Measurements from ENCODE around the gene CLDN8.

The CLDN8 gene

DNA sequence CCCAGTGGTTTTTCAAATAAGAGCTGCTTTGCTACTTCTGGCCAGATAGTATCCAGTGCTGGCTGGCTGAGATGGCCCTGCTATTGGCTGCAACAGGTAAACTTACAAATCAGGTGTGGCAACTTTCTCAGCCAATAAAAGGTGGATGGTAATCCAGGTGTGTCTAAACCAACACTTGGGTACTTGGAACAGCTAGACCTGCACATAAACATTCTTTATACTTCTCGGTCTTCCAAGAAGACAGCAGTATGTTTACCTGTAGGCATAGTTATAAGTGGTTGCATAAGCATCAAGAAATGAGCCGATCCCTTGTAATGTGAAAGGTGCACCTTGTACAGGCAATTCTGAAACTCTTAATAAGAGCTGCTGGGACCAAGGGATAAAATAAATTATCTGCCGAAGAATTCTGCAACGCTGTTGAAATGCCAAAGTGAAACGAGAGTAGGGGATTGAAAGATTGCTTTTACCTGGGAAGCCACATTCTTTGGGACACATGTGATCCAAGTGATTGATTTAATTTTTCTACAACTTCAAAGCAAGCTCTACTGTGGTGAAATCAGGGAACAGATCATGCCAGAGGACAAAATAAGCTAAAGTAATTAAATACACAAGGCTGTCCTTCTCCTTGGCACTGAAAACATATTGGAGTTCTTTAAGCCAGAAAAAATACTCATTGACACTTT, at the start of gene CLDN8:
Gene CLDN8, minus strand, starts transcription at position 57 of the 683 bp plus-strand sequence. CDS start 172 bp downstream, outside the sequence.
- no peak within 1 kb of the TSS for H3K27ac Mint-ChIP-seq
- H3K9me3 Mint-ChIP-seq, result no peaks in the 10 kb centered on the region
- no peaks in the 10 kb centered on the region for H3K36me3 Mint-ChIP-seq (ENCODE audit: low read depth)
- no peaks in the 10 kb centered on the region for H3K4me1 Mint-ChIP-seq (ENCODE audit: low read depth)
- DNase-seq, result no peak
- no peak within 1 kb of the TSS for H3K4me3 Mint-ChIP-seq
- no peaks in the 10 kb centered on the region for H3K27me3 Mint-ChIP-seq

DNA sequence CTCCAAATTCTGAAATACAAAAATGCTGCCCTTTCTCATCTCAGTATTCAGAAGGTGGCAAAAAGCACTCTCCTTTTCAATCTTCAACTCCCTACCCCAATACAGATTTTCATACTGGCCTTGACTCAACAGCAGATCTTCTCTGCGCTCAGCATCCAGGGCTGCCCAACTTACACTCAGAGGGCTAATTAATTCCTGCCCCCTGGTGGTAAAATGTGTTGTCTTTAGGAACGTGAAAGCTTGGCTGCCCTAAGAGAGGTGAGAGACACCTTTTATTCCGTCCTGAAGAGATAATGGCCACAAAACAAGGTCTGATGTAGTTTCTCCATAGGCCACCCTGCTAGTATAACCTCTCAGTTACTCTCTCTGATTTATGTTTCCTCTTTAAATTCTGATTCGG, 41.9 kb upstream of the CLDN8 start:
- Mint-ChIP-seq H3K27me3 (no peaks in the 10 kb centered on the region), H3K27ac (no peak overlapping the region), H3K36me3 (ENCODE audit: low read depth) (no peaks in the 10 kb centered on the region), H3K9me3 (no peaks in the 10 kb centered on the region), H3K4me3 (no peak overlapping the region), H3K4me1 (ENCODE audit: low read depth) (no peaks in the 10 kb centered on the region)
- DNase-seq, result no peak

DNA sequence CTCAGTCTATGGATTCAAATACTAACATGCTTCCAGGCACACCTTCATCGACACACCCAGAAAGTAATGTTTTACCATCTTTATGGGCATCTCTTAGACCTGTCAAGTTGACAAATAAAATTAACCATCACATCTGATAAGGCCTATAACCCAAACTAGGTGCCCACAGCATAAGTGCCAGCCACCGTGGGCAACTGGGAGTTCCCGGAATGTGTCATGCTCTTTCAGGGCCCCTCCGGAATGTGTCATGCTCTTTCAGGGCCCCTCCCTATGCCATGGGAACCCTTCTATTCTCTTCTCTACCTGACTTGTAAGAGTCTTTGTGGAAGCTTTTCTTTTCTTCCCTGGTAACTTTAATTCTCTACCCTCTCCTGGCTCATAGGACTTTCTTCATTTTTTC, 40.2 kb upstream of the CLDN8 start:
- Mint-ChIP-seq H3K27me3 (no peaks in the 10 kb centered on the region), H3K36me3 (ENCODE audit: low read depth) (no peaks in the 10 kb centered on the region), H3K4me3 (no peak overlapping the region), H3K9me3 (peaks cover 2% of the 10 kb centered on the region), H3K27ac (no peak overlapping the region), H3K4me1 (ENCODE audit: low read depth) (no peaks in the 10 kb centered on the region)
- no peak for DNase-seq

DNA sequence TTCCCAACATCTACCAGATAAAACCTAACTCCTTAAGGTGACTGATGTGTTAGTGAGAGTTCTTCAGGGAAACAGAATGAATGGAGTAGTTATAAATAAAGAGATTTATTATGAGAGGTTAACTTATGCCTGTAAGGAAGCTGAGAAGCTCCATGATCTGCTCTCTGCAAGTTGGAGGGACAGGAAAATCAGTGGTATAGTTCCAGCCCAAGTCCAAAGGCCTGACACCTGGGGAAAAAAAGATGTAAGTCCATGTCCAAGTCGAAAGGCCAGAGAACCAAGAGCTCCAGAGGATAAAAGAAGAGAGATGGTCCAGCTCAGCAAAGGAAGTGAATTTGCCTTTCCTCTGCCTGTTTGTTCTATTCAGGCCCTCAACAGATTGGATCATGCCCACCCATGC, 39.8 kb upstream of the CLDN8 start:
- no peak for DNase-seq
- H3K9me3 Mint-ChIP-seq, result peaks cover 2% of the 10 kb centered on the region
- H3K27me3 Mint-ChIP-seq, result no peaks in the 10 kb centered on the region
- no peak overlapping the region for H3K27ac Mint-ChIP-seq
- no peaks in the 10 kb centered on the region for H3K4me1 Mint-ChIP-seq (ENCODE audit: low read depth)
- no peak overlapping the region for H3K4me3 Mint-ChIP-seq
- no peaks in the 10 kb centered on the region for H3K36me3 Mint-ChIP-seq (ENCODE audit: low read depth)

DNA sequence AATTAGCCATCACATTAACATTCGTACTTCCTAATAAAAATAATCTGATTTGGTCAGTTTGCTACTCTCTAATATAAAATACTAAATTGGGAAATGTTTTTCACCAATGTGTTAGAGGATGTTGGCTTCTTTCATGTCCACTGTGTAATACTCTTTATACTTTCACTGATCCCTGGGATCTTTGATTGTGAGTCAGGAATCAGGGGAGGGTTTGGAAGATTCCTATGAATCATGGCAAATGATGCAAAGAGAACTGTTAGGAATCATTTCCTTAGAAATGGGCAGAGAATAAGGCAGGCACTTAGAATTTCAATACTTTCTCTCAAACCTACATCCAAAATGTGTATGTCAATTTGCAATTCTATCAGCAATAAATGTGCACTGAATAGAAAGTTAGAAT, 35.9 kb upstream of the CLDN8 start:
- H3K9me3 Mint-ChIP-seq, result peaks cover 2% of the 10 kb centered on the region
- H3K27me3 Mint-ChIP-seq, result no peaks in the 10 kb centered on the region
- no peaks in the 10 kb centered on the region for H3K4me1 Mint-ChIP-seq (ENCODE audit: low read depth)
- DNase-seq, result no peak
- H3K36me3 Mint-ChIP-seq (ENCODE audit: low read depth), result no peaks in the 10 kb centered on the region
- no peak overlapping the region for H3K27ac Mint-ChIP-seq
- no peak overlapping the region for H3K4me3 Mint-ChIP-seq

DNA sequence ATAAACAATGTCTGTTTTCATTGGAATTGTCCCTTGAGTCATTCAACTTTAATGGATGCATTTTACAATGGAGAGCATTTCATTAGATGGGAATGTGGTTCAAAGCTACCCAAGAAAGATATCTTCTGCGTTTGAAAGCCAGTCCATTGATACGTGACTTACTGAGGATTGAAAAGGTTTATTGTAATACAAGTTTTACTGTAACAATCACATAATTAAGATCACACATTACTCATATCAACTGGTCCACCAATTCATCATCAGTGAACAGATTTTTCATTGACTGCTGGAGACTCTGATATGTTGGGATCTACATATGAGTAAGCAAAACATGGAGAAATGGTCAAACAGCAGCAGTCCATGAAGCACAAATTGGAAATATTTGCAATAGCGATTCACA, 34.0 kb upstream of the CLDN8 start:
- no peak for DNase-seq
- H3K27ac Mint-ChIP-seq, result no peak overlapping the region
- no peaks in the 10 kb centered on the region for H3K27me3 Mint-ChIP-seq
- peaks cover 2% of the 10 kb centered on the region for H3K9me3 Mint-ChIP-seq
- no peaks in the 10 kb centered on the region for H3K4me1 Mint-ChIP-seq (ENCODE audit: low read depth)
- no peaks in the 10 kb centered on the region for H3K36me3 Mint-ChIP-seq (ENCODE audit: low read depth)
- no peak overlapping the region for H3K4me3 Mint-ChIP-seq

DNA sequence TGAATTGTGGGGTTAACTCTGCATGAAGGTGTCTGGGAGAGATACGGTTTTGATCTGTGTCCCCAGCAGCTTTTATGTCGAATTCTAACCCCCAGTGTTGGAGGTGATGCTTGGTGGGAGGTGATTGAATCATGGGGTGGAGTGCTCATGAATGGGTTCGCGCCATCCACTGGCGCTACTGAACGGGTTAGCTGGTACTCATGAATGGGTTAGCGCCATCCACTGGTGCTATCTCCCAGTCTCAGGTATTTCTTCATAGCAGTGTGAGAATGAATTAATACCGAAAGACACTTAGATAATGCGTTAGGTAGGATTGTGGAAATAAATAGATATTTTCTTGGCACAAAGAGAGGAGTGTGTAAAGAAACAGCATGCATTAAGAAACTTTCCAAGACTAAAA, 32.9 kb upstream of the CLDN8 start:
- no peak overlapping the region for H3K4me3 Mint-ChIP-seq
- H3K4me1 Mint-ChIP-seq (ENCODE audit: low read depth), result no peaks in the 10 kb centered on the region
- H3K36me3 Mint-ChIP-seq (ENCODE audit: low read depth), result no peaks in the 10 kb centered on the region
- H3K9me3 Mint-ChIP-seq, result peaks cover 2% of the 10 kb centered on the region
- DNase-seq, result no peak
- H3K27ac Mint-ChIP-seq, result no peak overlapping the region
- H3K27me3 Mint-ChIP-seq, result no peaks in the 10 kb centered on the region

DNA sequence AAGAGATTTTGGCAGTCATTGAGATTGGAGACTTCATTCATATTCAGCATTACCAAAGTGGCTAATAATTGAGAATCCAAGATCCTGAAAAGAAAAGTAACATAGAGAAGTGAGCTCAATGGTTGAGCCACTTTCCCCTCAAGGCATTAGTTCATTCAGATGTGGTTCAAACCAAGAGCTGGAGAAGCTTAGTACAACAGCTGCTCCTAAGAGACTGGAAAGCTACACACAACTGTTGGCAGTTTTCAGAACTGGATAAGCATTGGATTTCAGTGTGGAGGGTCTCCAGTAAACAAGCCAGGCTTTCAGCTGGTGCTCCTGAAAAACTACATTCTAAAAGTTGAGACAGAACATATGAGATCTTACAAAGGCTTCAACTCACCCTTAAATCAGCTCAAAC, 29.2 kb upstream of the CLDN8 start:
- H3K9me3 Mint-ChIP-seq, result no peaks in the 10 kb centered on the region
- no peak overlapping the region for H3K4me3 Mint-ChIP-seq
- no peaks in the 10 kb centered on the region for H3K4me1 Mint-ChIP-seq (ENCODE audit: low read depth)
- no peak for DNase-seq
- H3K27ac Mint-ChIP-seq, result no peak overlapping the region
- peaks cover 2% of the 10 kb centered on the region for H3K27me3 Mint-ChIP-seq
- H3K36me3 Mint-ChIP-seq (ENCODE audit: low read depth), result no peaks in the 10 kb centered on the region

DNA sequence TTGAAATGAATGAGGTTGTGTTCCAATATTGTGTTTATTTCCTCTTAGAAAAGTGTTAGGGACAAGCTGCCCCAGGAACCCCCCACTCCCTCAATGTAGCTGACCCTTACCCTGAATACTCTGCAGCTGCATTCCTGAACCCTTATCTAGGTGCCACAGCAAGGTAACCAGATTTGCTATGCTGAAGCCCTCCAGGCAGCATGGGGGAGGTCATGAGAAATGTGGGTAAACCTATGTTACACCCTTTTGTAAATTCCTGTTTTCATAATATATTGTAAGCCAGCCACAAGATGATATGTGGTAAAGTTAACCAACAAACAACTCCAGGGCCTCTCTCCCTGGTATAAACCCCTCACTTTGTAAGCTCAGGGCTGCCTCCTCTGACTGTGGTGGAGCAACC, 27.8 kb upstream of the CLDN8 start:
- Mint-ChIP-seq H3K36me3 (ENCODE audit: low read depth) (no peaks in the 10 kb centered on the region), H3K9me3 (no peaks in the 10 kb centered on the region), H3K27ac (no peak overlapping the region), H3K4me3 (no peak overlapping the region), H3K27me3 (peaks cover 2% of the 10 kb centered on the region), H3K4me1 (ENCODE audit: low read depth) (no peaks in the 10 kb centered on the region)
- DNase-seq, result no peak

DNA sequence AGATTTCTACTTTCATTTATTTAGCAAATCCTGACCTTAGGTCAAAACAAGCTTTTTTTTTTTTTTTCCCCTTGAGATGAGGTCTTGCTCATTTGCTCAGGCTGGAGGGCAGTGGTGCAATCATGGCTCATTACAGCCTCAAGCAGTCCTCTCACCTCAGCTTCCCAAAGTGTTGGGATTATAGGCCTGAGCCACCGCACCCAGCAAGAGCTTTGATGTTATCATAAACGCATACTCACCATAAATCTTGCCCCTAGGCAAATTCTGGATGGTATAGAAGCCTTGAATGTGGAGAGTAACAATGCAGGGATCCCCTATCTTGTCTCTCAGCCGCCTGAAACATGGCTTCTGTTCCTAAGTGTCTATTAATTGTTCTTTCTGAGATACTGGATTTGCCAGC, 24.8 kb upstream of the CLDN8 start:
- H3K9me3 Mint-ChIP-seq, result no peaks in the 10 kb centered on the region
- no peaks in the 10 kb centered on the region for H3K36me3 Mint-ChIP-seq (ENCODE audit: low read depth)
- no peak for DNase-seq
- H3K4me3 Mint-ChIP-seq, result no peak overlapping the region
- H3K4me1 Mint-ChIP-seq (ENCODE audit: low read depth), result no peaks in the 10 kb centered on the region
- H3K27ac Mint-ChIP-seq, result no peak overlapping the region
- H3K27me3 Mint-ChIP-seq, result peaks cover 2% of the 10 kb centered on the region

DNA sequence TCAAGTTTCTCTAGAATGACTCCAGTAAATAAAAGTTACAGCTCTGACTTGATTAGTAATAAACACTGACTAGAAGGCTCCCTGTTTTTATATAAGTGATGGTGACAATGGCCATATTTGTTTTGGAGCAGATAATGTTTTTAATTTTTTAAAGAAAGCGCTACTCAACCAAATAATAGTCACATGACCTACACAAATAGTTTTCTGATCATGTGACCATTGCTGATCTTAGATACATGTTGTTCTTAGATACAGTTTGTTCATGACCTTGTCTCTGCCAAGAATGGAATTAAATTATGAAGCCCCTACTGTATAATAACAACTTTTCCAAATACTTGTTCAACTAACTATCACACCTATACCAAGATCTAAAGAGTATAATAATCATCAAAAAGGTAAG, 22.3 kb upstream of the CLDN8 start:
- peaks cover 2% of the 10 kb centered on the region for H3K27me3 Mint-ChIP-seq
- no peak overlapping the region for H3K27ac Mint-ChIP-seq
- DNase-seq, result no peak
- H3K9me3 Mint-ChIP-seq, result no peaks in the 10 kb centered on the region
- H3K4me3 Mint-ChIP-seq, result no peak overlapping the region
- no peaks in the 10 kb centered on the region for H3K4me1 Mint-ChIP-seq (ENCODE audit: low read depth)
- no peaks in the 10 kb centered on the region for H3K36me3 Mint-ChIP-seq (ENCODE audit: low read depth)

DNA sequence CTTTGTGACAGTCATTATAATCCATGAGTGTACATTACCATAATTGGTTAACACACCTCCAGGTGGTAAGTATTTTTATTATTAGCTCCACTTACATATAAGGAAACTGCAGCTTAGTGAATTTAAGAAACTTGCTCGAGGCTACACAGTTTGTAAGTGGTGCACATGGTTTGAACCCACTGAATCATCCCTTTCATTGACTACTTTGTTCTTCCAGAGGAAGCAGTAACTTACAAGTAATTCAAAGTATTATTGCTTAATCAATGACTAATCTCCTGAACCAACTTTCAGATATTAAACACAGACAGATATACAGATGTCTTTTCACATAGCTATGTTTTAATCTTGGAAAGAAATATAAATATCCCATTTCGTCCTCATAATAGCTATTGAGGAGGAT, 18.7 kb upstream of the CLDN8 start:
- Mint-ChIP-seq H3K4me3 (no peak overlapping the region), H3K36me3 (ENCODE audit: low read depth) (no peaks in the 10 kb centered on the region), H3K4me1 (ENCODE audit: low read depth) (no peaks in the 10 kb centered on the region), H3K27me3 (no peaks in the 10 kb centered on the region), H3K9me3 (no peaks in the 10 kb centered on the region), H3K27ac (no peak overlapping the region)
- no peak for DNase-seq

DNA sequence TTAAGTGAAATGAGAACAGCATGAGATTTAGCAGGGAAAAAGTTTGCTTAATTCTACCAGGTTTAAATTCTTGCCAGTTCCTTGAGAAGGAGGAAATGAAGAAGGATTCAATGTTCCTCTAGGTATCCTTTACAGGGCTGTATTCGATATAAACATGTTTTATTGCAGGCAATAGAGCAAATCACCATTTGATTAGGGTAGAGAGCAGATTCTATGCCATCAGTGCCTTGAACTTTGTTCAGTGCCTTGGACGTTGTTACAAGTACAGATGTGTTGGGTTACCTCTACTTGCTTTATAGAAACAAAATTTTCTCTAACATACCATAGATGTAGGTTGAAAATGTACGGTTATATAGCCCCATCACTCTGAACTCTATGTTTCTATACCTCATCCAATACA, 18.2 kb upstream of the CLDN8 start:
- H3K27ac Mint-ChIP-seq, result no peak overlapping the region
- H3K27me3 Mint-ChIP-seq, result no peaks in the 10 kb centered on the region
- no peaks in the 10 kb centered on the region for H3K4me1 Mint-ChIP-seq (ENCODE audit: low read depth)
- DNase-seq, result no peak
- H3K9me3 Mint-ChIP-seq, result no peaks in the 10 kb centered on the region
- H3K4me3 Mint-ChIP-seq, result no peak overlapping the region
- no peaks in the 10 kb centered on the region for H3K36me3 Mint-ChIP-seq (ENCODE audit: low read depth)

DNA sequence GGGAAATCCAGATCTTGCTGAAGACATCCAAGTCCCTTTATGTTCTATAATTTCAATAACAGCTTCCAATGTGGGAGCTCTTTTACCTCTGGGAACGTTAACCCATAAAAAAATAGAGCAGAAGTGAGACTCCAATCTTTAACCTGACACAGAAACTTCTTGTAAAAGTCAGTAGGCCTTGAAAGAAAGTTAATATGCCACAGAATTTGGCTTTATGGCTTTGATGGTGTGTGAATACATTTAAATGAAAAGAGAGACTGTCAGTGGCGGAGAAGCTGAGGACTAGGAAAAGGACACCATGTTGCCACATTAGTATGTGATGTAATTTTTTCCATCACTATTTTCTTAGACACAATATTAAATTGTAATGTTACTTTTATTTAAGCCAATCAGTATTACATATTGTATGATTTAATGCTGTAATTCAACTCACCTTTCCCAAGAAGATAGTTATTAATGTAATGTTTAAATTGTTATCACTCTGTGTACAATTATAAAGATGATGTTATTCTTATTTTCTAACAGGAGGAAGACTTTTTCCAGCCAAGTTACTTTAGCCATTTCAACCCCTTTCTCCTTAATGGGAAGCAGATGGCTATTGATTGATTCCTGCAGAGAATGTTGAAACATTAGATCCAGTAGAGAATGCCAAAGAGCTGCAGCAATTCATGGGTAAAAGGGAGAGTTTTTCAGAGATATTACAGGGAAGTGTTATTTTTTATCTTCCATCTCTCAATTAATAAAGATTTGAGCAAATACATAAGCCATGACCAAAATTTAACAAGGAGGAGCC, 17.5 kb upstream of the CLDN8 start:
- no peaks in the 10 kb centered on the region for H3K4me1 Mint-ChIP-seq (ENCODE audit: low read depth)
- no peak overlapping the region for H3K4me3 Mint-ChIP-seq
- H3K27me3 Mint-ChIP-seq, result no peaks in the 10 kb centered on the region
- no peaks in the 10 kb centered on the region for H3K36me3 Mint-ChIP-seq (ENCODE audit: low read depth)
- H3K27ac Mint-ChIP-seq, result no peak overlapping the region
- no peaks in the 10 kb centered on the region for H3K9me3 Mint-ChIP-seq
- DNase-seq, result no peak

DNA sequence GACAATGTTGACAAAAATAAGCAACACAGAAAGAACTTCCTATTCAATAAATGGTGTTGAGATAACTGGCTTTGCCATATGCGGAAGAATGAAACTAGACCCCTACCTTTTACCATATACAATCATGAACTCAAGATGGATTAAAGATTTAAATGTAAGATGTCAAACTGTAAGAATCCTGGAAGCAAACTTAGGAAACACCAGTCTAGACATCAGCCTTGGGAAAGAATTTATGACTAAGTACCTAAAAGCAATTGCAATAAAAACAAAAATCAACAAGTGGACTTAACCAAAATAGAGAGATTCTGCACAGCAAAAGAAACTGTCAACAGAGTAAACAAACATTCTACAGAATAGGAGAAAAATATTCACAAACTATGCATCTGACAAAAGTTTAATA, 16.1 kb upstream of the CLDN8 start:
- H3K9me3 Mint-ChIP-seq, result no peaks in the 10 kb centered on the region
- H3K27ac Mint-ChIP-seq, result no peak overlapping the region
- H3K36me3 Mint-ChIP-seq (ENCODE audit: low read depth), result no peaks in the 10 kb centered on the region
- no peaks in the 10 kb centered on the region for H3K4me1 Mint-ChIP-seq (ENCODE audit: low read depth)
- H3K4me3 Mint-ChIP-seq, result no peak overlapping the region
- H3K27me3 Mint-ChIP-seq, result no peaks in the 10 kb centered on the region
- no peak for DNase-seq
